Activated CD4-positive, alpha-beta T cell treated with anti-CD3 and anti-CD28 coated beads for 36 hours (primary cell): ENCODE measurements around the gene EVI2A. TPM values are rescaled to one million over a fixed set of nuclear protein-coding genes. Genes with fewer than 3 reads are reported as not detected.
"Not testable (repeated sequence)": the region's sequence is repeated elsewhere in the genome, so short reads cannot be mapped to it uniquely, and the experiment has no call there.

Experiments used
- ATAC-seq: fragments of 200-7000 bp; cut with Tn5 transposase; one replicate; pipeline ENCODE4 v1.10.0; 2021; ENCODE audit warnings: mild to moderate bottlenecking, moderate library complexity
- CTCF ChIA-PET: fragments of 350-600 bp; sonication (Branson Sonifier 250); formaldehyde crosslinking; loops from one replicate; lab custom pipeline; 2021; ENCODE audit warnings: antibody characterized with exemption; lab: Charles Lee
- POLR2A ChIA-PET: fragments of 350-600 bp; sonication (Branson Sonifier 250); formaldehyde crosslinking; loops from one replicate; lab custom pipeline; 2021; ENCODE audit warnings: antibody characterized with exemption, inconsistent platforms; lab: Charles Lee
- DNase-seq: peaks from one replicate; pipeline ENCODE4 v3.0.0-alpha.2; 2020
- H3K27ac Mint-ChIP-seq: one replicate; pipeline ENCODE4 v1.8.0; 2021; ENCODE audit warnings: mixed read lengths
- H3K27me3 Mint-ChIP-seq: one replicate; pipeline ENCODE4 v1.8.0; 2021; ENCODE audit warnings: mixed read lengths
- H3K36me3 Mint-ChIP-seq: one replicate; pipeline ENCODE4 v1.8.0; 2021; ENCODE audit warnings: low read depth, mixed read lengths
- H3K4me1 Mint-ChIP-seq: one replicate; pipeline ENCODE4 v1.8.0; 2021; ENCODE audit warnings: mixed read lengths
- H3K4me3 Mint-ChIP-seq: one replicate; pipeline ENCODE4 v1.8.0; 2021; ENCODE audit warnings: mild to moderate bottlenecking, moderate library complexity, mixed read lengths
- H3K9me3 Mint-ChIP-seq: one replicate; pipeline ENCODE4 v1.8.0; 2021; ENCODE audit warnings: low read depth, mixed read lengths
- intact Hi-C, 2 experiments: fragments of 100-400 bp; cut with DNase I in 1 of 2; cut with micrococcal nuclease in 1 of 2; formaldehyde crosslinking; loops; one replicate each; pipeline versions ENCODE4 v1.14.2 to v1.15.1; 2022 to 2024; cut with DNase I, micrococcal nuclease
- total RNA-seq, 2 experiments: library from RNA; stranded (reverse); gene quantifications; one replicate each; pipeline ENCODE4 v1.2.3, GENCODE V29; 2021

The EVI2A gene
- total RNA-seq, 2 experiments from 2014 or later: 16.9 to 18.2 TPM

GRCh38 chr17:31295489-31295871 is 25.9 kb downstream of the EVI2A start:
- Mint-ChIP-seq H3K9me3 (no peaks in the 10 kb centered on the region), H3K4me1 (peaks cover 9% of the 10 kb centered on the region), H3K4me3 (no peak overlapping the region), H3K27me3 (no peaks in the 10 kb centered on the region), H3K27ac (no peak overlapping the region), H3K36me3 (no peaks in the 10 kb centered on the region)
- DNase-seq: no peak
- POLR2A ChIA-PET: no interaction called here
- ATAC-seq: no peak
- CTCF ChIA-PET: interaction anchor here (1.0 kb wide), 1 partner anchor 327 kb away, joined by 3 read pairs; no protein-coding TSS in a partner anchor
- intact Hi-C loops: no loop called here

GRCh38 chr17:31294820-31295488 is 26.5 kb downstream of the EVI2A start:
- Mint-ChIP-seq H3K9me3 (no peaks in the 10 kb centered on the region), H3K27me3 (no peaks in the 10 kb centered on the region), H3K4me1 (peaks cover 10% of the 10 kb centered on the region), H3K4me3 (no peak overlapping the region), H3K36me3 (peaks cover 2% of the 10 kb centered on the region), H3K27ac (no peak overlapping the region)
- ATAC-seq (no peak), DNase-seq (no peak)
- ChIA-PET POLR2A (no interaction called here), CTCF (interaction anchor here (1.0 kb wide), 1 partner anchor 326 kb away, joined by 3 read pairs; no protein-coding TSS in a partner anchor)
- intact Hi-C loops: no loop called here

- POLR2A ChIA-PET: no interaction called here
- ATAC-seq (no peak), DNase-seq (no peak)
- intact Hi-C loops: no loop called here
- H3K4me1 Mint-ChIP-seq: peaks cover 5% of the 10 kb centered on the region
- no peak overlapping the region for H3K4me3 Mint-ChIP-seq
- CTCF ChIA-PET: interaction anchor here (0.6 kb wide), 3 partner anchors 76 to 1463 kb away, joined by 3 read pairs; no protein-coding TSS in a partner anchor
- H3K27me3 Mint-ChIP-seq: no peaks in the 10 kb centered on the region
- no peaks in the 10 kb centered on the region for H3K9me3 Mint-ChIP-seq
- H3K36me3 Mint-ChIP-seq: peaks cover 2% of the 10 kb centered on the region
- no peak overlapping the region for H3K27ac Mint-ChIP-seq
Measured at GRCh38 chr17:31294231-31294630, 27.2 kb downstream of the EVI2A start.

GRCh38 chr17:31293581-31293980 is 27.8 kb downstream of the EVI2A start:
- H3K4me1 Mint-ChIP-seq: peaks cover 11% of the 10 kb centered on the region

GRCh38 chr17:31291820-31292219 is 29.6 kb downstream of the EVI2A start:
- CTCF ChIA-PET: interaction anchor here (0.6 kb wide), 1 partner anchor 25 kb away, joined by 3 read pairs; no protein-coding TSS in a partner anchor
- no peaks in the 10 kb centered on the region for H3K27me3 Mint-ChIP-seq
- intact Hi-C loops: loop anchor here in 1 of 2 experiments (2.0 kb wide), 1 partner anchor 13 kb away; no protein-coding TSS in a partner anchor
- H3K4me3 Mint-ChIP-seq: no peak overlapping the region
- no peak overlapping the region for H3K27ac Mint-ChIP-seq
- H3K9me3 Mint-ChIP-seq: no peaks in the 10 kb centered on the region
- POLR2A ChIA-PET: no interaction called here
- DNase-seq (no peak), ATAC-seq (no peak)
- peaks cover 17% of the 10 kb centered on the region for H3K4me1 Mint-ChIP-seq
- H3K36me3 Mint-ChIP-seq: peaks cover 5% of the 10 kb centered on the region

More at GRCh38 chr17:31293581-31293980, 27.8 kb downstream of the EVI2A start:
- H3K36me3 Mint-ChIP-seq: peaks cover 2% of the 10 kb centered on the region
- ChIA-PET CTCF (interaction anchor here (0.6 kb wide), 1 partner anchor 76 kb away, joined by 3 read pairs; no protein-coding TSS in a partner anchor), POLR2A (no interaction called here)
- no peak overlapping the region for H3K27ac Mint-ChIP-seq
- DNase-seq: no peak
- intact Hi-C loops: no loop called here
- no peaks in the 10 kb centered on the region for H3K9me3 Mint-ChIP-seq
- H3K27me3 Mint-ChIP-seq: no peaks in the 10 kb centered on the region
- ATAC-seq: no peak
- H3K4me3 Mint-ChIP-seq: no peak overlapping the region

- H3K27ac Mint-ChIP-seq: no peak overlapping the region
- H3K27me3 Mint-ChIP-seq: no peaks in the 10 kb centered on the region
- no peak for ATAC-seq
- peaks cover 5% of the 10 kb centered on the region for H3K36me3 Mint-ChIP-seq
- intact Hi-C loops: loop anchor here in 1 of 2 experiments (2.0 kb wide), 1 partner anchor 15 kb away; no protein-coding TSS in a partner anchor
- H3K4me1 Mint-ChIP-seq: peaks cover 19% of the 10 kb centered on the region
- ChIA-PET POLR2A (no interaction called here), CTCF (interaction anchor here (0.9 kb wide), 1 partner anchor 24 kb away, joined by 4 read pairs; no protein-coding TSS in a partner anchor)
- H3K9me3 Mint-ChIP-seq: no peaks in the 10 kb centered on the region
- DNase-seq: no peak
- no peak overlapping the region for H3K4me3 Mint-ChIP-seq
Measured at GRCh38 chr17:31289790-31290189, 31.6 kb downstream of the EVI2A start.

- not testable (repeated sequence) for H3K27ac Mint-ChIP-seq, DNase-seq
- POLR2A ChIA-PET: interaction anchor here (0.6 kb wide), 1 partner anchor 534 kb away, joined by 6 read pairs; no protein-coding TSS in a partner anchor
Measured at GRCh38 chr17:31287932-31288331, 33.5 kb downstream of the EVI2A start.

GRCh38 chr17:31286587-31286986 is 34.8 kb downstream of the EVI2A start:
- no peak overlapping the region for H3K4me3 Mint-ChIP-seq
- DNase-seq: no peak
- no peaks in the 10 kb centered on the region for H3K27me3 Mint-ChIP-seq
- H3K4me1 Mint-ChIP-seq: peaks cover 19% of the 10 kb centered on the region
- H3K9me3 Mint-ChIP-seq: no peaks in the 10 kb centered on the region
- ATAC-seq: no peak
- no peak overlapping the region for H3K27ac Mint-ChIP-seq
- POLR2A ChIA-PET: no interaction called here
- CTCF ChIA-PET: no interaction called here
- peaks cover 8% of the 10 kb centered on the region for H3K36me3 Mint-ChIP-seq
- intact Hi-C loops: no loop called here

More at GRCh38 chr17:31287932-31288331, 33.5 kb downstream of the EVI2A start:
- H3K9me3 Mint-ChIP-seq, H3K27me3 Mint-ChIP-seq, intact Hi-C loops, CTCF ChIA-PET, H3K4me3 Mint-ChIP-seq, H3K36me3 Mint-ChIP-seq, ATAC-seq: not testable (repeated sequence)
- peaks cover 19% of the 10 kb centered on the region for H3K4me1 Mint-ChIP-seq

- peaks cover 10% of the 10 kb centered on the region for H3K4me1 Mint-ChIP-seq
- H3K27ac Mint-ChIP-seq: no peak overlapping the region
- ChIA-PET CTCF (no interaction called here), POLR2A (no interaction called here)
- no peak overlapping the region for H3K4me3 Mint-ChIP-seq
- DNase-seq (no peak), ATAC-seq (no peak)
- H3K9me3 Mint-ChIP-seq: no peaks in the 10 kb centered on the region
- H3K27me3 Mint-ChIP-seq: no peaks in the 10 kb centered on the region
- intact Hi-C loops: no loop called here
- H3K36me3 Mint-ChIP-seq: peaks cover 6% of the 10 kb centered on the region
Measured at GRCh38 chr17:31283841-31284240, 37.6 kb downstream of the EVI2A start.

- H3K27me3 Mint-ChIP-seq: no peaks in the 10 kb centered on the region
- POLR2A ChIA-PET: no interaction called here
- ATAC-seq (no peak), DNase-seq (no peak)
- no peaks in the 10 kb centered on the region for H3K9me3 Mint-ChIP-seq
- peaks cover 3% of the 10 kb centered on the region for H3K36me3 Mint-ChIP-seq
- no peaks in the 10 kb centered on the region for H3K4me1 Mint-ChIP-seq
- H3K4me3 Mint-ChIP-seq: no peak overlapping the region
- intact Hi-C loops: no loop called here
- CTCF ChIA-PET: no interaction called here
- H3K27ac Mint-ChIP-seq: no peak overlapping the region
Measured at GRCh38 chr17:31281061-31281460, 40.4 kb downstream of the EVI2A start.

- no peak overlapping the region for H3K4me3 Mint-ChIP-seq
- no peaks in the 10 kb centered on the region for H3K27me3 Mint-ChIP-seq
- no peaks in the 10 kb centered on the region for H3K9me3 Mint-ChIP-seq
- ATAC-seq (no peak), DNase-seq (no peak)
- H3K36me3 Mint-ChIP-seq: peaks cover 3% of the 10 kb centered on the region
- POLR2A ChIA-PET: no interaction called here
- intact Hi-C loops: no loop called here
- CTCF ChIA-PET: interaction anchor here (0.6 to 1.5 kb wide), 3 partner anchors 13 to 271 kb away, joined by 3 to 4 read pairs (median 3); no protein-coding TSS in a partner anchor
- H3K27ac Mint-ChIP-seq: no peak overlapping the region
- H3K4me1 Mint-ChIP-seq: no peaks in the 10 kb centered on the region
Measured at GRCh38 chr17:31279401-31279800, 42.0 kb downstream of the EVI2A start.

GRCh38 chr17:31275116-31275515 is 46.3 kb downstream of the EVI2A start:
- H3K27ac Mint-ChIP-seq: no peak overlapping the region
- DNase-seq (no peak), ATAC-seq (no peak)
- H3K27me3 Mint-ChIP-seq: no peaks in the 10 kb centered on the region
- no peaks in the 10 kb centered on the region for H3K36me3 Mint-ChIP-seq
- ChIA-PET POLR2A (no interaction called here), CTCF (no interaction called here)
- no peak overlapping the region for H3K4me3 Mint-ChIP-seq
- no peaks in the 10 kb centered on the region for H3K4me1 Mint-ChIP-seq
- intact Hi-C loops: no loop called here
- H3K9me3 Mint-ChIP-seq: no peaks in the 10 kb centered on the region
